ENCODE measurements around the gene DIRAS1.

DNA sequence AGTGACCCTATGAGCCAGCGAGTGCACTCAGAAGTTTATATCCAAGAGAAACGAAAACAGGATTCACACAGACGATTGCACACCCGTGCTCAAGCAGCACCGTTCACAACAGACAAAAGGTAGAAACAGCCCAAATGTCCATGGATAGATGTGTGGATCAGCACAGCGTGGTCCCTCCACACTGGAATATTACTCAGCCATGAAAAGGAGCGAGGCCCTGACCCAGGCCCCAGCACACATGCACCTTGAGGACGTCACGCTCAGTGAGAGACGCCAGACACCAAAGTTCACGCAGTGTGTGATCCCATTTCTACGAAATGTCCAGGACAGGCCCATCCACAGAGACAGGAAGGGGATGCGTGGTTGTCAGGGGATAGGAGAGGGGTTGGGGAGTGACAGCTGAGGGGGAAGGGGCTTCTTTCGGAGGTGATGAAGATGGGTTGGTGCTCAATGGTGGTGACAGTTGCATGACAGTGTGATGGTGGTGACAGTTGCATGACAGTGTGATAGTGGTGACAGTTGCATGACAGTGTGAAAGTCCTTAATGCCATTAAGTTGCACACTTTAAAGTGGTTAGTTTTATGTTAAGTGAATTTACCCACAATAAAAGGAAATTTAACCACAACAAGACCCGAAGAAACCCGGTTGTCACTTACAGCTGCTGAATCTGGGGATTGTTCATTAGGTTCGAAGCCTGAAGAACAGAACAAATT lies 37.6 kb upstream of the DIRAS1 start:
- TF ChIP-seq CHD2 (IDR thresholded peaks at IDR 0.05; ENCODE audit: low read length) (no peak), CTCF (IDR thresholded peaks at IDR 0.05; ENCODE audit: control extremely low read depth in 1 of 3, insufficient read depth in 1 of 3, low read depth in 1 of 3, low read length in 3 of 3) (no peak), POLR2AphosphoS5 (IDR thresholded peaks at IDR 0.05; ENCODE audit: low read depth, low read length) (no peak), TEAD4 (IDR thresholded peaks at IDR 0.05; ENCODE audit: low read depth, low read length) (no peak), BRCA1 (IDR thresholded peaks at IDR 0.05; ENCODE audit: low read depth, low read length) (no peak), CREB1 (IDR thresholded peaks at IDR 0.05) (no peak), RFX5 (IDR thresholded peaks at IDR 0.05; ENCODE audit: borderline replicate concordance, low read depth, low read length) (no peak), TAF7 (optimal IDR thresholded peaks at IDR 0.05; ENCODE audit: borderline replicate concordance, low read depth, low read length) (no peak), SIN3A (conservative IDR thresholded peaks at IDR 0.05 in 1 of 2, IDR thresholded peaks at IDR 0.05 in 1 of 2; ENCODE audit: low read depth in 1 of 2, low read length in 2 of 2) (no peak)

All from H1 (cell line).